Psoas muscle (tissue), 8 donors: ENCODE results near the gene ENSA. TPM values are rescaled to one million over a fixed set of nuclear protein-coding genes. Genes with fewer than 3 reads are reported as not detected.
"Not testable (repeated sequence)": the region's sequence is repeated elsewhere in the genome, so short reads cannot be mapped to it uniquely, and the experiment has no call there.

ENCODE experiments used
- ATAC-seq, 4 donors: fragments of 200-7000 bp; cut with Tn5 transposase; one replicate each; pipeline ENCODE4 v1.9.1; 2020; ENCODE audit warnings: moderate library complexity in 3 of 4, mild to moderate bottlenecking in 2 of 4
- DNase-seq, 2 donors: peaks; one replicate each; pipeline ENCODE4 v3.0.0-alpha.2; 2020
- H3K27ac ChIP-seq: fragments of 200-600 bp; one replicate; pipeline ENCODE4 v1.8.0; 2022
- H3K27me3 ChIP-seq, 3 donors: fragments of 200-600 bp in 1 of 3; one replicate each; pipeline versions ENCODE4 v1.6.1 to v1.8.0; 2013 to 2022; ENCODE audit warnings: low read length in 2 of 3, mild to moderate bottlenecking in 2 of 3, moderate library complexity in 1 of 3; ENCODE audit not compliant: insufficient read depth in 3 of 3
- H3K36me3 ChIP-seq, 2 donors: fragments of 200-600 bp in 1 of 2; one replicate each; pipeline versions ENCODE4 v1.6.1 to v1.8.0; 2013 to 2022; ENCODE audit warnings: low read depth in 1 of 2, mild to moderate bottlenecking in 1 of 2, moderate library complexity in 1 of 2; ENCODE audit not compliant: insufficient read depth in 1 of 2
- H3K4me1 ChIP-seq: fragments of 200-600 bp; one replicate; pipeline ENCODE4 v1.8.0; 2022
- H3K4me3 ChIP-seq: fragments of 200-600 bp; one replicate; pipeline ENCODE4 v1.8.0; 2022; ENCODE audit warnings: mild to moderate bottlenecking
- H3K9me3 ChIP-seq: fragments of 200-600 bp; one replicate; pipeline ENCODE4 v1.8.0; 2022
- WGBS, 3 donors: extraction: QIAGEN DNeasy Blood & Tissue Kit; methylation state at CpG; one replicate each; pipeline versions ENCODE4 v1.1.6 to v1.1.7; 2013; 5-methylcytosine and 5-hydroxymethylcytosine counted together
- intact Hi-C, 2 donors: fragments of 100-400 bp; cut with DNase I; formaldehyde crosslinking; loops; one replicate each; pipeline versions ENCODE4 v1.11.0 to v1.14.2; 2022
- polyA plus RNA-seq, 3 donors: library from polyadenylated mRNA; stranded (reverse); fragments of 200-250 nt; gene quantifications; one replicate each; pipeline ENCODE4 v1.2.3, GENCODE V29; 2013
- total RNA-seq, 4 donors: library from RNA; stranded (reverse); fragmentation: NEBNext Ultra II Directional in 2 of 4; extraction: Animal tissue kit (Norgen Biotek cat#: 25700) in 2 of 4; gene quantifications; one replicate each; pipeline versions ENCODE4 v1.2.1 to v1.2.4, GENCODE V29; 2021 to 2023
- TF ChIP-seq, protein P1 (sequence below): fragments of 200-600 bp; IDR thresholded peaks from one replicate; pipeline ENCODE4 v1.8.0; 2022; ENCODE audit warnings: antibody characterized with exemption
- donor health status: healthy with polysubstance abuse.
- donor health status: DM: no; HTN: no; CAD: no; lungs with moderate emphysema.
- donor health status: Bipolar disorder and iron deficiency.
- donor health status: healthy.
- donor health status: DM: yes; HTN: yes; CAD: no.
- donor health status: DM: no; HTN: no; CAD: no.
- donor health status: DM: no; HTN: no; CAD: no.
- donor health status: DM: yes; HTN: yes; CAD: no.

Gene ENSA
- total and polyA plus RNA-seq, 7 donors = 76.7 to 199 (median 160) TPM

DNA sequence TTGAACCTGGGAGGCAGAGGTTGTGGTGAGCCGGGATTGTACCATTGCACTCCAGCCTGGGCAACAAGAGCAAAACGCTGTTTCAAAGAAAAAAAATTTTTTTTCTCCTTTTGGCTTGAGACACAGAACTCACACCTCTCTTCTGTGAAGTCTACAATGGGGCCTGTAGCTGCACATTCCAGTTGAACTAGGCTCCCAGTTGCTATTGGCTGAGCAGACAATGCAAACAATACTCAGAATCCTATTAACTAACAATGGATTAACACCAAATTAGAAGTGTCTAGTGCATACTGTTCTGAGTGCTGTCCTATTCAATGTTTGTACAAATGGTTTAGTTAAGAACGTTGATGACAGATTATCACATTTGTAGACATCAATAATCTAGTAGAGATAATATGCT, 32.4 kb downstream of the ENSA start:
- TF ChIP-seq, protein P1, sequence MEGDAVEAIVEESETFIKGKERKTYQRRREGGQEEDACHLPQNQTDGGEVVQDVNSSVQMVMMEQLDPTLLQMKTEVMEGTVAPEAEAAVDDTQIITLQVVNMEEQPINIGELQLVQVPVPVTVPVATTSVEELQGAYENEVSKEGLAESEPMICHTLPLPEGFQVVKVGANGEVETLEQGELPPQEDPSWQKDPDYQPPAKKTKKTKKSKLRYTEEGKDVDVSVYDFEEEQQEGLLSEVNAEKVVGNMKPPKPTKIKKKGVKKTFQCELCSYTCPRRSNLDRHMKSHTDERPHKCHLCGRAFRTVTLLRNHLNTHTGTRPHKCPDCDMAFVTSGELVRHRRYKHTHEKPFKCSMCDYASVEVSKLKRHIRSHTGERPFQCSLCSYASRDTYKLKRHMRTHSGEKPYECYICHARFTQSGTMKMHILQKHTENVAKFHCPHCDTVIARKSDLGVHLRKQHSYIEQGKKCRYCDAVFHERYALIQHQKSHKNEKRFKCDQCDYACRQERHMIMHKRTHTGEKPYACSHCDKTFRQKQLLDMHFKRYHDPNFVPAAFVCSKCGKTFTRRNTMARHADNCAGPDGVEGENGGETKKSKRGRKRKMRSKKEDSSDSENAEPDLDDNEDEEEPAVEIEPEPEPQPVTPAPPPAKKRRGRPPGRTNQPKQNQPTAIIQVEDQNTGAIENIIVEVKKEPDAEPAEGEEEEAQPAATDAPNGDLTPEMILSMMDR = no peak
- no peak overlapping the region for H3K4me3 ChIP-seq
- 86 to 87% (median 86%) methylated on average over 3 of the region's 3 CpGs for WGBS, 3 donors
- ATAC-seq = no peak
- no peaks in the 10 kb centered on the region for H3K4me1 ChIP-seq
- intact Hi-C loops = no loop called here
- no peak overlapping the region for H3K27ac ChIP-seq
- no peaks in the 10 kb centered on the region for H3K9me3 ChIP-seq
- H3K36me3 ChIP-seq = peaks cover 0 to 5% of the 10 kb centered on the region in 2 donors
- DNase-seq = no peak
- H3K27me3 ChIP-seq = no peaks in the 10 kb centered on the region

DNA sequence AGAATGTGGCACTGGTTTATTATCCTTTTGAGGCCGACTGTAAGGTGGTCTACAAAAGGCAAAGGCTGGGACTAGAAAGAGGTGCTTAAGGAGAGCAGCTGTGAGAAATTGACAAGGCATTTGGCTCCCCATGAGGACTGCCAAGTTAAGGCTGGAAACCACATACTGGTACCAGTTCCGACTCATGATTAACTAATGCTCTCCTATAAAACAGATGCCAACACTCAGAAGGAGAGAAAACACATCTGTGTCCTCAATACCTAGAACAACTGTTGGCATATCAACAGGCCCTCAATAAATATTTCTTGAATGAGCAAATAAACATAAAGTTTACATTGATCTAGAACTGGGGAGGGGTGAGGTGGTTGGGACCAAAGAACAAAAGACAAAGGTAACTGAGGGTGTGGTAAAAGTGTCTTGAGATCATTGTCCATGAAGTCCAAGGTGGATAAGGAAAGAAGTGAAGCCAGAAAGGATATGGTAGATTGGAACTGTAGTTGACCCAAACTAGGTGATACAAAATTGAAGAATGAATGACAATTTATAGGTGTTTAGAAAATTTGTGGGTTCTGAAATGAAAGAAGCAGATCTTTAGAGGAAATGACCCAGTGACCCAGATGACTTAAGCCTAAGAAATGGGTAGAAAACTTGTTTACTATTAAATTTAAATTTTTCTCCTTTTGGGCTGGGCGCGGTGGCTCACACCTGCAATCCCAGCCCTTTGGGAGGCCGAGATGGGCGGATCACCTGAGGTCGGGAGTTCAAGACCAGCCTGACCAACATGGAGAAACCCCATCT, 33.1 kb downstream of the ENSA start:
- WGBS, 3 donors = 87 to 89% (median 87%) methylated on average over 7 of the region's 7 CpGs
- DNase-seq = no peak
- intact Hi-C loops = no loop called here

DNA sequence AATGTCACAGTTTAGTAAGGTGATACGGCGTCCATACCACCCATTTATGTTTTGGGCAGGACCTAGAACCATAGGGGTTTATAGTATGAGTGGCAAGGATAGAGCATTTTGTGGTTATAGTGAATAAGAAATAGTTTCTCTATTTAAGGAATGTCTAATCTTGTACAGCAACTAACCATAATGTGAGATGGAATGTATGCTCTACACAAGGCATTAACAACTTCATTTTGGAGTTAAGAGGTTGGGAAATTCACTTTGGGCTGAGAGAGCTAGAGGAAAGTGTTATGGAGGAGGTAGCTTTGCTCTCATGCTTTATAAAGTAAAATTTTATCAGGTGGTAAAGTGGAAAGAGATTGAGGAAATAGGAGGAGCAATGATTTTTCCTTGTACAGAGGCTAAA, 47.0 kb downstream of the ENSA start:
- WGBS, 3 donors = 66 to 100% (median 92%) methylated on average over 2 of the region's 2 CpGs
- H3K9me3 ChIP-seq = no peaks in the 10 kb centered on the region
- H3K36me3 ChIP-seq = peaks cover 0 to 10% of the 10 kb centered on the region in 2 donors
- TF ChIP-seq, protein P1 = no peak
- intact Hi-C loops = no loop called here
- DNase-seq (no peak), ATAC-seq (no peak)
- H3K27me3 ChIP-seq = no peaks in the 10 kb centered on the region
- H3K4me3 ChIP-seq = no peak overlapping the region
- H3K4me1 ChIP-seq = peaks cover 6% of the 10 kb centered on the region
- peak overlapping the region; percentile 16 for H3K27ac ChIP-seq

More for the DNA sequence above, 33.1 kb downstream of the ENSA start:
- Histone ChIP-seq H3K4me1 (no peaks in the 10 kb centered on the region), H3K27me3 (no peaks in the 10 kb centered on the region), H3K9me3 (no peaks in the 10 kb centered on the region), H3K27ac (no peak overlapping the region), H3K36me3 (peaks cover 0 to 5% of the 10 kb centered on the region in 2 donors), H3K4me3 (no peak overlapping the region)
- no peak for ATAC-seq
- TF ChIP-seq, protein P1 = no peak

DNA sequence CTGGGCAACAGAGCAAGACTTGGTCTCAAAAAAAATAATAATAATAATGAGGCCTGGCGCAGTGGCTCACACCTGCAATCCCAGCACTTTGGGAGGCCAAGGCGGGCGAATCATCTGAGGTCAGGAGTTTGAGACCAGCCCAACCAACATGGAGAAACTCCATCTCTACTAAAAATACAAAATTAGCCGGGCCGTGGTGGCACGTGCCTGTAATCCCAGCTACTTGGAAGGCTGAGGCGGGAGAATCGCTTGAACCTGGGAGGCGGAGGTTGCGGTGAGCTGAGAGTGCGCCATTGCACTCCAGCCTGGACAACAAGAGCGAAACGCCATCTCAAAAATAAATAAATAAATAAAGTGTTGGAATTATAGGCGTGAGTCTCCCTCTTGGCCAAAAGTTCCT, 47.5 kb downstream of the ENSA start:
- H3K36me3 ChIP-seq = peaks cover 2 to 14% of the 10 kb centered on the region in 2 donors
- ATAC-seq, DNase-seq, intact Hi-C loops, H3K9me3 ChIP-seq, H3K4me1 ChIP-seq, H3K4me3 ChIP-seq, H3K27ac ChIP-seq, H3K27me3 ChIP-seq: not testable (repeated sequence)
- WGBS, 3 donors = 89 to 96% (median 93%) methylated on average over 14 of the region's 14 CpGs

DNA sequence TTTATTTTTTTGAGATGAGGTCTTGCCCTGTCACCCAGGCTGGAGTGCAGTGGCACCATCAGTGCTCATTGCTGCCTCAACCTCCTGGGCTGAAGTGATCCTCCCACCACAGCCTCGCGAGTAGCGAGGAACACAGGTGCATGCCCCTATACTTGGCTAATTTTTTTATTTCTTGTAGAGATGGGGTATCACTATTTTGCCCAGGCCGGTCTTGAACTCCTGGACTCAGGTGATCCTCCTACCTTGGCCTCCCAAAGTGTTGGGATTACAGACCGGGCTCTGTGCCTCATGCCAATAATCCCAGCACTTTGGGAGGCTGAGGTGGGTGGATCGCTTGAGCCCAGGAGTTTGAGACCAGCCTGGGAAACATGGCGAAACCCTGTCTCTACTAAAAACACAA, 48.0 kb downstream of the ENSA start:
- H3K4me3 ChIP-seq, H3K27me3 ChIP-seq, H3K4me1 ChIP-seq, DNase-seq, ATAC-seq, intact Hi-C loops, H3K9me3 ChIP-seq: not testable (repeated sequence)
- WGBS, 3 donors = 96 to 97% (median 96%) methylated on average over 7 of the region's 7 CpGs
- peak overlapping the region; percentile 34 for H3K27ac ChIP-seq
- peaks cover 3 to 20% of the 10 kb centered on the region in 2 donors for H3K36me3 ChIP-seq

DNA sequence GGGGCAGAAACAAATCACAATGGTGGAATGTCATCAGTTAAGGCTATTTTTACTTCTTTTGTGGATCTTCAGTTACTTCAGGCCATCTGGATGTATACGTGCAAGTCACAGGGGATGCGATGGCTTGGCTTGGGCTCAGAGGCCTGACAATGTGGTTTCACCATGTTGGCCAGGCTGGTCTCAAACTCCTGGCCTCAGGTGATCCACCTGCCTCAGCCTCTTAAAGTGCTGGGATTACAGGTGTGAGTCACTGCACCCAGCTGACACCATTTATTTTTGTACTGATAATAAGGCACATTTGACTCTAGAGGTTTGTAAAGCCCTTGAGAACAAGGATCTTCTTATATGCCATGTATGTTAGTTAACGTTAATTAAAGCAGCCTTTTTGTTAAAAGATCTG, 48.4 kb downstream of the ENSA start:
- H3K27me3 ChIP-seq, intact Hi-C loops, DNase-seq, H3K9me3 ChIP-seq, H3K4me3 ChIP-seq, ATAC-seq, H3K4me1 ChIP-seq: not testable (repeated sequence)
- H3K27ac ChIP-seq = peak overlapping the region; percentile 34
- 80 to 92% (median 90%) methylated on average over 3 of the region's 3 CpGs for WGBS, 3 donors
- peaks cover 4 to 24% of the 10 kb centered on the region in 2 donors for H3K36me3 ChIP-seq
